Posterior cingulate gyrus (tissue), 11 donors: Measurements from ENCODE around the gene LRP1B.

Experiments
- DNase-seq, 10 donors: peaks; one replicate each; pipeline versions ENCODE4 v3.0.0 to v3.0.0-alpha.2; 2020 to 2021; ENCODE audit warnings: mixed read lengths in 3 of 10
- intact Hi-C: fragments of 100-400 bp; cut with DNase I; formaldehyde crosslinking; loops from one replicate; pipeline ENCODE4 v1.15.1; 2023

The LRP1B gene

DNA sequence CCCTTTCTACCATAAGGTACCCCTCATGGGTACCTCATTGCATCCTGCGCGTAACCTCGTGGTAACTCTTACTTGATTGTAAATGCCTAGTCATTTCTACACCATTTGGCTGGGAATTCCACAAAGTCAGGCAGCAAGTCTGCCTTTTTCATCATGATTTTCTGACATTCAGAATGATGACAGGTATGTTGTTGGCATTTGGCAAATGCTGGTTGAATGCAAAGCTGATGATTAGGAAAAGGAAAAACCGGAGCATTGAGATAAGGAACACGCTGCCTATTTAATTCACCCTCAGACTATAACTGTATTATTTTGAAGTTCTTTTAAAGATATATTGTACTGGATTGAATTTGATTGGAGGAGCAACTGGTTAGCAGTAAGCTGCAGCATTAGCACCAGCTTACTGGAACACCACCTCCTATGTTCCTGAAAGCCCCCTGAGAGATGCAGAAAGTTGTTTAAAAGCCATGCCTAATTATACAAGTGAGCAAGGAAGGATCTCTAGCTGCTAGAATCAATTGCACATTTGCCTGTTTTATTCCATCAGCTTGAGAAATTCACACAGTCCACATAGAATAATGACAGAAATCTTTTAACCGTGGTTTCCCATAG, 520.1 kb downstream of the LRP1B start:
- no peak for DNase-seq
- intact Hi-C loops = no loop called here

DNA sequence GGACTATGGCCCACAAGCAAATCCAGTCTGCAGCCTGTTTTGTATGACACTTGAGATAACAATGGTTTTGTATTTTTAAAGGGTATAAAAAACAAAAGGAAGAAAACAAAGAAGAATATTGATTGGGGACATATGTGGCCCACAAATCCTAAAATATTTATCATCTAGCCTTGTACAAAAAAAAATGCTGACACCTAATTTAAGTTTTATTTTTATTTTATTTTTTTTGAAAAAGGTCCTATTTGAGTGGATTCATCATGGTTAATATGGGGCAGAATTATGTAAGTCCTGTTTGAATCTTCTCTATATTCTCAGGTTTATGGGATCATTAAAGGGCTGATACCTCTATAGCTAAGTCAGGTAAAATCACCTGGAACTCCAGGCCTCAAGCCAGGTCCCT, 525.7 kb downstream of the LRP1B start:
- intact Hi-C loops = no loop called here
- no peak for DNase-seq

DNA sequence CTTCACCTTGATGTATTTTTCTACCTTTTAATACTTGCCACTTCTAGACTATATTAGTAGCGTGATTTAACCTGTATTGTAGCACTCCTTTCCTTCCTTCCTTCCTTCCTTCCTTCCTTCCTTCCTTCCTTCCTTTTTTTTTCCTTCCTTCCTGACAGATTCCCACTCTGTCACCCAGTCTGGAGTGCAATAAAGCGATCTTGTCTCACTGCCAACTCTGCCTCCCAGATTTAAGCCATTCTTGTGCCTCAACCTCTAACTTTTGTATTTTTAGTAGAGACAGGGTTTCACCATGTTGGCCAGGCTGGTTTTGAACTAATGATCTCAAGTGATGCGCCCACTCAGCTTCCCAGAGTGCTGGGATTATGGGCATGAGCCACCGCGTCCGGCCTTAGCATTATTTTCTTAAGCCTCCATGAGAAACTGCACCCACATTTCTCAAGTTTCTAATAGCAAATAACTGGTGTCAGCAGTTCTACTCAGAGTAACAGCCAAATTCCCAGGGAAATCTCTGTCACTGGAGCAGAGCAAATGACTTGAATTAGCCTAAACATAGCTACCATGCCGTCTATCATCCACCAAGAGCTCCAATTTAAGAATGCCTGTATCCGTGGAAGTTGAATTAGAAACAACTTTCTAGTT, 529.2 kb downstream of the LRP1B start:
- intact Hi-C loops = no loop called here
- DNase-seq = no peak

DNA sequence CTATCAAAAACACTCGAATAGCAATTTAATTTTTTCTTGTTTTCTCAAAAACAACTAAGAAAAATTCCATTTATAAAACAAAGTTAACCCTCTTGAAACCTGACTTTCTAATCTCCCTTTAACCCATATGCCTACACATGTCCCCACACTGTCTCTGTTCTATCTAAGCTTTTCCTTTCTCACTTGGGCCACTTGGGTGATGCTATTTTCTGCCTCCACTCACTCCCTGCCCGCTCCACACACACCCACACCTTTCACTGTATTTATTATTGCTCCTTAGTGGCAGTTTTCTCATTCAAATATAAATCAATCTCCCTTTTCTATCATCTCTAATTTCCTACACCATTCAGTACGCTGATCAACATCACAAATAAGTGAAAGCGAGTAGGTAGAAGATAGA, 531.1 kb downstream of the LRP1B start:
- intact Hi-C loops = no loop called here
- no peak for DNase-seq

DNA sequence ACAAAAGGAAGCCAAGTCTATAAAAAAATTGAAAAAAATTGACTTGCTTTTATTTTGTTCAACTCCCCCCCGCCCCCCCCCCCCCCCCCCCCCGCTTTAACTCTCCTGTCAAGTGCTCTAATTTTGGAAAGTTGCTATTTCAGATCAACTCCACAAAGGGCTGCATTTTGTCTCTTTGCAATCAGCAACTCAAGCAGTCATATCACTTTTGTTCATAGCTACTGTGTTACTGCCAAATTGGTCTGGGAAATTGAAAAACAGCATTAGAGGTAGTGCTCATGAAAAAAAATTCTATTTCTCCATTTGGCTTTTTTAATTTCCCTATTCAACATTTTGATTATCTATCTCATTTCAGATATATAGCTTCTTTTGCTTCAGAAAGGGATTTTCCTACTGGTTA, 531.8 kb downstream of the LRP1B start:
- no peak for DNase-seq
- intact Hi-C loops = no loop called here

DNA sequence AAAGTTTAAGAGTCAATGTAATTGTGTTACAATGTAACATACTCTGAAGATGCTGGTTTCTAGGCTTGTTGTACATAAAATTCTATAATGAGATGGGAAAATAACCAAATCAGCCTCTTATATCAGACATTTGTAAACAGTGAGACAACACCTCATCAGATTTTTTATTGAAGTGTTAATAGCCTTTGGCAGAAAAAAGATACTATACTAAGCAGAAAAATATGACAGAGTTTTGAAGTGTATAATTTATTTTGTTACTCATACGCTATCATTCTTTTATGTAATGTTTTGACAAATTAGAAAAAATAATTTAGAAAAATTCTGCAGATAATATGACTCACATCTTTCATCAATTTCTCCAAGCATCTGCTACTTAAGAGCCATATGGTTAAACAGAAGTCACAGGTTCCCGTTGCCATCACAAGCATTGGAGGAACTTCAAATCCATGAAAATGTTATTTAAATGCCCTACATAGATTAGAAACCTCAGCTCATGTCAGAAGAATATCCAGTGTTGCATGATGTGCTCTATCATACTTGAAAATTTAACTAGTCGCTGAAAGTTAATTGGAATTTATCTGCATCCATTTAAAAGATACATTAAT, 535.4 kb downstream of the LRP1B start:
- no peak for DNase-seq
- intact Hi-C loops = no loop called here

DNA sequence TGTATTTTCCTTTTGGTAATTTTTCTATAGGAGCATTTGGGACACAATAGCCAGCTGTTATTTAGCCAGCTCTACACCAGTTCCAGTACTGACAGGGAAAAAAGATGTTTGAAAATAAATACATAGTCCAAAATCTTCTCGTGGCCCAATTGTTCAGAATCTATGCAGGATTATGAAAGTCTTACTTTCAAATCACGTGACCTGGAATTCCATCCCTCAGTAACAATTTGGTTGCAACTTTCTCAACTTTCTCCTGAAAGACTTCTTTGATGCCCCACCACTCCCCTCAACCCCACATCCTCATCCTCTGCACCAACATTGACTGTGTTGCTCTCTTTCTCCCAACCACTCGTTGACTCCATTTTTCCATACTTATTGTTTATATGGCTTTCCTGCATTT, 539.0 kb downstream of the LRP1B start:
- no peak for DNase-seq
- intact Hi-C loops = no loop called here

DNA sequence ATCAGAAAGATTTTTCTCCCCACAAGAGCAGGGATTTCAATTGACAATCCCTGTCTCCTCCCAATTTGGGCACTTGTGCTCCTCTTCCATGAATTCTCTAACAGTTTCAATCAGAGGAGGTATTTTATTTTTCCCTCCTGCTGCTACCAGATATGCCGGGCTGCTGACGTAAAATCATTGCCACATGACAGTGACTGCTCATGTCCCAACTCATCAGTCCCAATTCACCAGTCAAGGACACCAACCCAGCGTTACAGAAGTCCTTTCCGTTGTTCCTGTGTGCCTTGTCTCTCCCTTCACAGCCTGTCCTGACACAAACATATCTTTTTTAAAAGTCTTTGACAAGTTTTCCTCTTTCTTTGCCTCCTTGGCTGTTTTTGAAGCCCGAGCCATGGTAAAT, 540.2 kb downstream of the LRP1B start:
- DNase-seq = no peak
- intact Hi-C loops = no loop called here

DNA sequence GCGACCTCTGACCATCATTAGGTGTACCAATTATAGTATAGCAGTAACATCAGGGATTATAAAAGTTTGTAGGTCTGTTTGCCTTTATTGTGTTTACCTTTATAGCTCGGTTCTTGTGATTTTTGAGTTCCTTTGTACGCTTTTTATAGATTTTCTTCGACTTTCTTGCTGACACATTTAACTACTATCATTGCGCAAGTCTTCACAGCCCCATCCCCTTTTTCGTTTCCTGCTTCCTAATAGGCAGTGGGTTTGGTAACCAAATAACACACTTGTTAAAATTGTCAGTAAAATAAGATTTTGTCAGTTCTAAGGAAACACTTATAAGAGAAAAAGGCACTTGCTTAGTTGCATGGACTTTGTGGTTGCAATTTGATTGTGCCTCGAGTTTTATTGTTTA, 541.5 kb downstream of the LRP1B start:
- intact Hi-C loops = no loop called here

DNA sequence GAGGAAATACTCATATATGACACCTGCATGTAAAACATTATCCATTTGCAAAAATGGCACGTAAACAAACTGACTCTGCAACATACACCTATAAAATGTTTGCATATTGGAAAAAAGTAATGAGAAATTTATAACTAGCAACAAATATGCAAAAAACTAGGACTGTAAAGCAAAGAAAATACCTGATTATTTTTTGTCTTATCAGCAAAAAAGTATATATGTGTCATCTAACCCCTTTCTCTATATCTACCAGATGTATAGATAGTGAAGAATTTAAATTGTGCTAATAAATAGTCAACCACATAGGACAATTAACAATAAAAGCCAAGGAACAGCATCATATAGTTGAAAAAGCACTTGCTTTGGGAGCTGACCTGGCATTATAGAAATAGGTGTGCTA, 543.8 kb downstream of the LRP1B start:
- no peak for DNase-seq
- intact Hi-C loops = no loop called here

More for the DNA sequence above, 541.5 kb downstream of the LRP1B start:
- DNase-seq = no peak

DNA sequence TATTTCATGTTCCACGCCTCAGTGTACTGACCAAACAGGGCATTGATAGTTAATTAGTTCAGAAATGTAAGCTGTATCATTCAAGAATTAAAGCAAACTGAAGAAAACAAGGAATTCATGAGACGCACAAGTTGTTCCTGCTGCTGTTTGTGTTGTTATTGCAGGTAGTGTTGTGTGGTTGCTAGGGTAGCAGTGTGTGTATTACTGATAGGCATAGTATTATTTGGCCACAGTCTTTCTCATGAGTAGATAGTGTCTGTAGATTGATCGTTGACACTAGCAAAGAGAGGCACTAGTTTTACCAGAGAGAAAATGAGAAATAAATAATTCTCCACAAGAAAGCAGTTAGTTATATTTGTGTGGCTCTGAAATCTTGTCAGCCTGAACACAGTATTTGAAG, 548.6 kb downstream of the LRP1B start:
- intact Hi-C loops = no loop called here
- no peak for DNase-seq

DNA sequence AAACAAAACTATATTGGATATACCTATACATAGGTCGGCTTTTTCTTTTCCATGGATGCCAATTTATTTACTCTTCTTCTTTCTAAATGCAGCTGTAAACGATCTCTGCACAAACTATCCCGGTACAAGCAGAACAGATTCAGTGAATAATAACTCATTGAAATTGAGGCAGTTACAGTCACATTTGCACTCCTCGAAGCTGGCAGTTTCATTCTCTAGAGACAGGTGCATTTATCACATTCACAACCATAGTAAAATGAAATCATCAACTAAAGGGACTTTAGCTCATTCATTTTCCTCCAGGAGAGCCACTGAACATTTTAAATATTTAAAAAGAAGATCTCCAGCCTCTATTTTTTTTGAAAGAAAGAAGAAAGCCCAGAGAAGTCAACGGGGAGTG, 551.7 kb downstream of the LRP1B start:
- DNase-seq = no peak
- intact Hi-C loops = no loop called here

DNA sequence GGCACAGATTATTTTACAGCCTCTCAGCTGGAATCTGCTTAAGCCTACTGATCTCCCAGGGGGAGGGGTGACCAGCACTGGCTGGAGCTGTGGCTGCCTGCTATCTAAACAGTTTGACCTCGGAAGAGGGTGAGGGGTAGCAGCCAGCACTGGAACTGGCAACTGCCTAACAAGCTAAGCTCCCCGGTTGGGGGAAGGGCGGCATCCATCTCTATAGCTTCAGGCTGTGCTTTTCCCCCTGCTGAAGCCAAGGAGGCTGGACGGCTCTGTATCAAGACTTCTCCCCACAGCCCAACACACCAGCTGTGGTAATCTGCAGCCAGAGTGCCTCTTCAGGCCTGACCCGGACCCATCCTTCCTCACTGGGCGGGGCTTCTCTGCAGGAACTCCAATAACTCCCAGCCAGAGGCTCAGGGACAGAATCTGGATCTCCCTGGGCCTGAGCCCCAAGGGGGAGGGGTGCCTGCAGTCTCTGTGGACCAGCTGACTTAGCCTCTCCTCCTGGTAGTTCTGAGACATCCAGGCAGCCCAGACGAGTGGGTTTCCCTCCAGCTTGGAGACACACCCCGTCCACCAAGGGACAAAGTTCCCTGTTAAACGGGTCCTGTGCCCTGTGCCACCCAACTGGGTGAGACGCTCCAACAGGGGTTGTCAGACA, 560.2 kb downstream of the LRP1B start:
- DNase-seq = peak in 1 of 10 donors; percentile 68
- intact Hi-C loops = no loop called here

DNA sequence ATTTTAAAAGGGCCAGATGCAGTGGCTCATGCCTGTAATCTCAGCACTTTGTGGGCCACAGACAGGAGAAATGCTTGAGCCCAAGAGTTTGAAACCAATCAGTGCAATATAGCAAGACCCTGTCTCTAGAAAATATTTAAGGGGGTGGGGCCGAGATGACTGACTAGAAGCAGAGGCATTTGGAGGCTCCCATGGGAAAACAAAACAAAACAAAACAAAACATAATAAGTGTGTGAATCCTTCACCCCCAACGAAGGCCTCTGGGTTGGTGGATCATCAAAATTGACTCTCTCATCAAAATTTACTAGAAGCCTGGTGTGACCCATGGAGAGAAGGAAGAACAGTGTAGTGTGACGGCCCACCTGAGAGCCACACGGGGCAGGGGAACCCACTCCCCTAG, 560.9 kb downstream of the LRP1B start:
- DNase-seq = no peak
- intact Hi-C loops = no loop called here

DNA sequence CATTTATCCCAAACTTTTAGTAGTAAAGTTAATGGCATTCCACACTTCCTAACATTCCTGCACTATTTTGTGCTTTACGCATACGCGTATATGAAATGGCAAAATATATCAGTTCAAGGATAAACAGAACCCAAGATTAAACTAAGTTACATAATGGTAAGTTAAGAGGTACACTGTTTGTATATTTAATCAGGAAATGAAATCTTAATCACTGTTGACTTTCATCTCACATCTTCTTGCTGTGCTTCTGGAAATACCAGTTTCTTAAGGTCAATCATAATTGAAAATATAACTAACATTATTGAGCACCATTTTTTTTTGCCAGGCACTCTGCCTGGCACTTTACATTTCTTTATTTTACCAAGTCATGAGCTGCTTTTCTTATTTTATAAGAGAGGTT, 565.2 kb downstream of the LRP1B start:
- intact Hi-C loops = no loop called here
- DNase-seq = no peak

DNA sequence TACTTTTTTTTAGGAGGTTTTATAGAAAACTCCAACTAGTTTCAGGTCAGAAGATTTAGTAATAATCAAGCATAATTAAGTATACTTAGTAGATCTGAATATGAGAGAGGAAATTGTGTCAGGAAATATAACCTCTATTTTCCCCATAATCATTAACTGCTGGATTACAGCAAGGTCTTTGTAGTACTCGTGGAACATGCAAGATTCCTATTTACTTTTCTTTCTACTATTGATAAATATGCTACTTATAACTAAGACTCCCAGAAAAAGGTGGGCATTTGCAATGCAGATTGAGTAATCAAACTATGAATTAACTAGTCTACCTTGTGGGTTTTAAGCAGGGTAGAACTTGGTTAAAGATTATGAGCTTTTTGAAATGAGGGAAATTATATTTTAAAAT, 570.1 kb downstream of the LRP1B start:
- intact Hi-C loops = no loop called here
- DNase-seq = no peak

DNA sequence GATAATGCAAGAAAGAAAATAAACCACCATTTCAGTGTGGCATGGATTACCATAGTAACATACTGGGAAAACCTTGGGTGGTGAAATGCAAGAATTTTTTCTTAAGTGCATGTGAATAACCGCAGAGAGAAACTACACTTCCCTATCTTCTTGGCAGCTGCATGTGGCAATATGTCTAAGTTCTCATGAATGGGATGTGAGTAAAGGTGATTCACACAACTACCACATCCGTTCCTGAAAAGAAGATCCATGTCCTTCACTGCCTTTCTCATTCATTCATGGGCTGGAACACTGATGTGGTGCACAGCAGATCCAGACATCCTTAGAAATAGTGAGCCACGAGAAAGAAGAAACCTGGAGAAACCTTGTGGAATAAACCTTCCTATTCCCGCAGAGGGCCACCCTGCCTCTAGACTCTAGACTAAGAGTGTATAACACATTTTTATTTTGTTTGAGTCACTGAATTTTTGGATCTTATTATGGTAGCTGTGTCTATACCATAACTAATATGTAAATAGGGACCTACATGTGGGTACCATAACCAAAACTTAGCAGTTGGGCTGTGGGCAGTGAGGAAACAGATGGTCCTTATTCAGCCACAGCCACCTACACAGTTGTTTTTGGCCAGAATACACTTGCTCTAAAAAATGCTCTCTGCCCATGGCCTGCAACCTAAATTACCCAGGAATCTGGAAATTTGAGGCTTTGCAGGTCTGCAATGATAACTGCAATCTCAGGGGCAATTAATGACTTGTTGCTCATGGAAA, 573.3 kb downstream of the LRP1B start:
- intact Hi-C loops = no loop called here
- no peak for DNase-seq

DNA sequence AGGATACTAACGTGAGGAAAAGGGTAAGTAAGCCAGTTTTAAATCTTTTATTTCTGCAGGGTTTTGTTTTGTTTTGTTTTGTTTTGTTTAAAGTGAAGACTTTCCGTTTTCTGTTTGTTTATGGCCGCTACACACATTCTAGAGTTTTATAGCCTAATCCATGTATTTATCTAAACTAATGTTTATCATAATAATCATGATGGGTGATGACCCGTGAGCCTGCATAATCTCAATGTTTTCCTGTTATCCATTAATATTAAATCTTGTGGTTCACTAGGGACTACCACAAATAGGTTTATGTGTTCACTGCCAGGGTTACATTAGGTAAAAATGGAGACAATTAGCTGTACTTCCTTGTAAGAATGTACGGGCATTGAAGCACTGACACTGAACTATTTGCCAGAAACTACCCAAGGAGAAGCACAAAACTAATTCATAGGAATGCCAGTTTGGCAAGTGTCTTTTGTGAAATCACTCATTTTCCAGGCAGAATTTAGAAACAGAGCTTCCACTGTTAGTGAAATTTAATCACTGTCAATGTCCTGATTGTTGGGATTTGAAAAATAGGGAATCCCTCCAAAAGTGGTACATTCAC, 574.8 kb downstream of the LRP1B start:
- DNase-seq = no peak
- intact Hi-C loops = no loop called here

DNA sequence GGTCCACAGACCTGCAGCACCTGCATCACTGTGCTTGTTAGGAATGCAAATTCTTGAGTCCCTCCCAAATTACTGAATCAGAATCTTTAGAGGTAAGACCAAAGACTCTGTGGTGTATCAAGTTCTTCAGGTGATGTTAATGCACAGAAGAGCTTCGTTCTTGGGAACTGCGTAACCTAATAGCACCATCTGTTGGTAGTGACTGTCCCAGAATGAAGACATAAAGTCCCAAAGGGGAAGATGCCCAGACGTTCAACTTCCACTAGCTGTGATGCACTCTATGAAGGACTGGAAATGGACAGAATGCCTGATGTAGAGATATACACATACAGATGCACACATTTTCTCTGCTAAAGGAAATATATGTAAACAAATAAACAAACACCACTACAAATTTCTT, 576.0 kb downstream of the LRP1B start:
- intact Hi-C loops = no loop called here
- DNase-seq = no peak

DNA sequence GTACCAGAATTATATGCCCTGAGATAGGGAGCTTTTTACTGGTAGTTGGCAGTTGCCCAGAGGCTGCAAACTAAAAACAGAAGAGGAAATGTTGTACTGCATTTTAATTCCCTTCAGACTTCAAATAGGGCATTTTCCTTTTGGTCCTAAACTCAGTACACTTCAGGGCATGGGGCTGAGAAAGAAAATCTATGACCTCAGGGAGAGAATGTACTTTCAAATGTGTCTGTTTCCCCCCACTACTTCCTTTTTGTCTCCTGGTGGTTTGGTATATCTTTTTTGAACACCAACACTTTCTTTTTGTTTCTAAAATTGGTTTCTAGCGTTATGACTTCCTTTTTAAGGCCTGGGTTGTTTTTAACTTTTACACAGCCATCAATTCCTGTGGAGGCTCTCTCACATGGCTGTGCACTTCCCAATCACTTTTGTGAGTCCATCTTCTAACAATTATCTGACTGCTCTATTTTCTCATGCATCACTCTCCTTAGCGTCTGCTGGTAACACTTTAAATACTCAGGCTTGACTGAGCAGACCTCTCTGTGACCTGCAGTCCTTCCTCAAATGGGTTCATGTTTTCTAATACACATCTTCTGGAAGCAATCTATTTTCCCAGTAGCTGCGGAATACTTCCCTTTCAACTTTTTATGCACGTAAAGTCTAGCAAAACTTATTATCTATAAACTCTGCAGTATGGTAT, 596.0 kb downstream of the LRP1B start:
- DNase-seq = no peak
- intact Hi-C loops = no loop called here
